Measurements from ENCODE around the gene C9orf72.

C9orf72 gene

DNA sequence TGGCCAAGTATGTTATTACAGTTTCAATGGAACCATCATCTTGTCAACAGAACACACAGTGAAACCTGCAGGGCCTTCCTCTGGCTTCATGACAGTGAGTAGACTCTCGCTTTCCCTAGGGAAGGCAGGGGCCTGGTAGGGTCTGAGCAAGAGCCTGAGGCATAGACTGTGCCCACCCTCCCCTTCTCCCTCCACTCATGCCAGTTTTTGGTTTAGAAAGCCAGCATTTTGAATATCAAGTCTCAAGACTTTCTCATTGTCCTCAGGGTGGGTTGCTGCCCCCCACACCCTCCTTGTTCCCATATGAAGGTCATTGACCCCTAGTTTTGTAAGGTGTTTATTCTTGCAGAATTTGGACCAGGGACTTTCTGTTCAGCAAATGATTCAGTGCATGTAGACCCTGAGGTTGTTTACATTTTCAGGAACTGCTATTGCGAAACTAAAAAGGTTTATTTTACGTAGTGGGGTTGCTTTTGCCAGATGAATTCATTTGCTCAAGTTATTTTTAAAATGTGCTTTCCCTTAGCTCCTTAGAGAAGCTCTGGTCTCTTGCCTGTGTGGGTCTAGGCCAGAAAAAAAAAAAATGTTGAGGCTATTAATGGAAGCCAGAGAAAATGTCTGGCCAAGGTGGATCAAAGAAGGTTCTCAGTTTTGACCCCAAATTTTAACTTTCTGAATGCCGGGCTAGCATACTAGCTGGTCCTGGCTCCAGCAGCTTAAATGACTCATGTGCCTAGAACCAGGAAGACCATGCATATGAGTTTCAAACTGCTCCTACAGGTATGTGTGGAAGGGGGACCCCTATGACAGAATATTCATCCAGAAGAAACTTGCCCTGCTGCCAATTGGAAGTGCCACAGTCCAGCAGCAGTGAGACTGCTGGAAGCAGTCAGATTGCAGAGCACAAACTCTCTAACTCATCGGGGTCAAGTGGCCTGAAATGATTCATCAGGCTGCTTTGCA lies 33.5 kb downstream of the C9orf72 start:
- peak; percentile 34 for DNase-seq (ENCODE audit: low read depth, low spot score)

DNA sequence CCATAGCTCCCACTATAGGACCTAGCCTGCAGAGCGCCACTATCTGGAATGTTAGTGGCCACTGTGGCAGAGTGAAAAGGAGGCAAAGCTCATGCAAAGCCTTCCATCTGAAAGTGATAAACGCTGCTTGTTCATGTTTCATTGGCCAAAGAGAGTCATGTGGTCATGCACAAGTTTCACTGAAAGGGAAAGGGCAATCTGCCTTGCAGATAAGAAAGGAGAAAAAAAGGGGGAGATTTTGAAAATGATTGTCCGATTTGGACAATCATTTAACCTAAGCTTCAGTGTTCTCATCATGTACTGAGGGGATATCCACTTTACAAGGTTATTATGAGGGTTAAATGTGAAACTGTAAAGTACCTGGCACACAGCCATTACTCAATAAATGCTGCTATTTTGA lies 34.6 kb downstream of the C9orf72 start:
- DNase-seq (ENCODE audit: low read depth, low spot score): no peak

DNA sequence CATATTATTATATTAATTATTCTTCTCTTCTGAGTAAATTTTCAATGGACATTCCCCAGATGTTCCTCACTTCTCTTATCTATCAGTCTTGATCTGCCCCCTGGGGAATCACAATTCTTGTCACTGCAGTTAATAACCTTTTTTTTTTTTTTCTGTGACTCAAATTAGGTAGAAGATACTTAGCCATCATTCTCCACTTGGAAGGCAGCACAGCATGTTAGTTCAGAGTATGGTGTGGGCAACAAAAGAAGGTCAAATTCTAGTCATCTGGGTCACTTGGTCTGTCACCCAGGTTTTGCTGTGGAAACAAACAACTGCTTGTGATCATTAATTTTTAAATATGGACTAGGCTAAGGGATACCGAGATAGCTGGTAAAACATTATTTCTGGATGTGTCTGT lies 35.5 kb downstream of the C9orf72 start:
- no peak for DNase-seq (ENCODE audit: low read depth, low spot score)

DNA sequence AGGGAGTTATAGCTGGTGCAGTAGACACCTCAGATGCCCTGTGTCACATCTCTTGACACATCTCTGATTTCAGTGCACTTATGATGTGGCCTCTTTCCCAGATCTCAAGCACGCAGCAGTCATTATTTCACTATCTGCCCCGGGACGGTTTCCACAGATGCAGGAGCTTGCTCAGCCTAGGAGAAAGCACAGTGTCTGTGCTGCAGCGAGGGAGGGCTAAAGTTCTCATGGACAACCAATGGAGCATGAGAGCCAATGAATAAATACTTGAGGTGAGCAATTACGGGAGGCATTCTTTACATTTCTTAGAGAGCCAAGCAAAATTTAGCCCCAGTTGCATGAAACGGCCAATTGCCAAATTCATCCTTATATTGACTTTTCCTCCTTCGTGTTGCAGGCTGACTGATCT lies 36.2 kb downstream of the C9orf72 start:
- DNase-seq (ENCODE audit: low read depth, low spot score): no peak

DNA sequence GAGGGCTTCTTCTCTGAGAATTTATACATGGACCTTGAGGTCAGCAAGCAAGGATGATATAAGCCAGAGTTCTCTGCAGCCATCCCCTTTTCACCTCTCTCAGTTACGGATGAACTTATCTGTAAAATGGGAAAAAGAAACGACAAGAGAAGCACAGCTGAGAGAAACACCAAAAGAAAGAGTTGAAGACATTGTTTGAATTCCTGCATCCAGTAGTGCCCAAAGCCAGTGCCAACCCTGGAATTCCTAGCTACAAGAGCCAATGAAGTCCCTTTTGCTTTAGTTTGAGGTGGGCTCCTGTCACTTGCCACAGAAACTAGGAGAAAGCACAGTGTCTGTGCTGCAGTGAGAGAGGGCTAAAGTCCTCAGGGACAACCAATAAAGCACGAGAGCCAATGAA lies 37.1 kb downstream of the C9orf72 start:
- no peak for DNase-seq (ENCODE audit: low read depth, low spot score)

DNA sequence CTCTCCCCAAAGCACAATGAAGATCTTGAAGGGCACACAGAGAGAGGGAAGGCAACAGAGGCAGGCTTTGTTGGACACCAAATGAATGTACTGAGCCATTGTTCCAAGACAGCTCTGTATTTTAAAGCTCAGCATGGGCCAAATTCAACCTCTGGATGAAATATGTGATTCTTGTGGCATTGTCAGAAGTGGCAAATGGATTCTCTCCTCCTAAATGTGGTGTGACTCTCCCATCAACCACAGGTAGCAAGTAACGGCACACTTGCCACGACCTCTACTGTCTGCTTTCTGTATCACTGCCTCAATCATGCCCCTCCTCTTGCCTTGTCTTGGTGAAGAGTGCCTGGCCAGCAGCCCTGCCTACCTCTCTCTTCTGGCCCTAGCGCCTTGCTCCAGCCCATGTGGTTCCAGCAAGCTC lies 37.6 kb downstream of the C9orf72 start:
- no peak for DNase-seq (ENCODE audit: low read depth, low spot score)

DNA sequence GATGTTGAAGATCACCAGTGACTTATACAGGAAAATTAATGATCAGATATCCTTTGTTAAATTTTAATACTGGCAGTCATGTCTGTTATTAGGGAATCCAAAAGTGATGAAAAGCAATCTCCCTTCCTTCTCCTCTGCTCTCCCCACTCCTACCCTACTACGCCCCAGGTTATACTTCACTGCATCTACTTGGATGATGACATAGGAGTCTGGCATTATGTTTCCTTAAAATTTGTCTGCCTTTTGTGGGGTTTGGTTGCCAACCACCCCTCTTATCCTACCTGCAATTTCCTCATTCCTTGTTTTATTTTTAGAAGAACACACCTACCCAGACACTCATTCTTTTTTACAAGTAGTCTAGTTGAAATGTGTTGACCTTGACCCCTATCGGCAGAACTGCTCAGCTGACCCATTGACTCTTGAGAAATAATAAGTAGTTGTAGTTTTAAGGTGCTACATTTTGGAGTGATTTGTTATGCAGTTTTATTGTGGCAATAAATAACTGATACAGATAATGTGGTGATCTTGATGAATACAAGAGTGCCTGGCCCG lies 38.5 kb downstream of the C9orf72 start:
- DNase-seq (ENCODE audit: low read depth, low spot score): no peak

DNA sequence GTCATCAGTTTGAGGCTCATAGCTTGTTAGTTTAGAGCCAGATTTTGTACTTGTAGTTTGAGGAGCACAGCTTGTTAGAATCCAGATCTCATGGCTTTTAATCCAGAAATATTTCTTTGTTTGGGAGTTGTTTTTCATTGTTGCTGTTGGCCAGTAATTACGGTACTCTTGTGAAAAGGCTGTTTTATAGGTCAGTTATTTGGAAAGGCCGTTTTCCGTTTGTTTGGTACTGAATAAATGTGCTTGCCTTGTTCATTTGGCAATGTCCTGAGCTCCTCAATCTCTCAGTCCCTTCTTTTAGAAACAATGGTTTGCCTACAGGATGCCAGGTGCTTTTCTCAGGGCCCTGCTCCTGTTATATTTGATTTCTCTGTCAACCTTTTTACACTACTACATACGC lies 39.1 kb downstream of the C9orf72 start:
- no peak for DNase-seq (ENCODE audit: low read depth, low spot score)

DNA sequence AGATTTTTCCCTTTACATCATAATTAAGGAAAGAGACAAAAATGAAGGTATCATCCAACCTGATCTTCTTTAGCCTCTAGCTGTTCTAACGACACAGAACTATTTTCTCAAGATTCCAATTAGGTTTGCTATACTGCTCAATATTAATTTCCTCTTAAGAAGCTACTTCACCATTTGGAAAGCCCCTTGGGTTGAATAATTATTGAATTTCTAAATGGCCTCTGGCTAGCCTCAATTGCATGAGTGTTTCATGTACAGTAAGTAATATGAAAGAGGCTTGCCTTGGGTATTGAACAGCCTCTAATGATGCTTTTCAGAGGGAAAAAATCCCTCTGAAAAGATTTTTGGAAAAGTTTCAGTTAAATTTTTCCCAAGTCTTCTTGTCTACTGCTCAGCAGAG lies 40.0 kb downstream of the C9orf72 start:
- no peak for DNase-seq (ENCODE audit: low read depth, low spot score)

DNA sequence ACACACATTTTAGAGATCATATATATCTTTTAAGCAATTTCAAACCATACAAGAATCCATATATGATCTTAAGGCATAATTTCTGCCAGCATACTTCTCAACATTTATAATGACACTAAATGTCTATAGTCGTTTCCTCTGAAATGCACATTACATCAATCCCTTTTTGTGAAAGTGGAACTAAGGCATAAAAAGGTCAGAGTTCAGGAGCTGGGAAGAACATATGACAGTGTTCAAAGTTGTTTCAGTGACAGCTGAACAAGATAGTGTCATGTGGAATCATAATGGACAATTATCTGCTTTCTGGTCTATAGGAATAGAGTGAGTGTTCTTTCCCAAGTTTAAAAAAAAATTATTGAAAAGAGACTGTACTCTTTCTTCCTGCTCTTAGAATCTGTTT lies 41.2 kb downstream of the C9orf72 start:
- DNase-seq (ENCODE audit: low read depth, low spot score): no peak

DNA sequence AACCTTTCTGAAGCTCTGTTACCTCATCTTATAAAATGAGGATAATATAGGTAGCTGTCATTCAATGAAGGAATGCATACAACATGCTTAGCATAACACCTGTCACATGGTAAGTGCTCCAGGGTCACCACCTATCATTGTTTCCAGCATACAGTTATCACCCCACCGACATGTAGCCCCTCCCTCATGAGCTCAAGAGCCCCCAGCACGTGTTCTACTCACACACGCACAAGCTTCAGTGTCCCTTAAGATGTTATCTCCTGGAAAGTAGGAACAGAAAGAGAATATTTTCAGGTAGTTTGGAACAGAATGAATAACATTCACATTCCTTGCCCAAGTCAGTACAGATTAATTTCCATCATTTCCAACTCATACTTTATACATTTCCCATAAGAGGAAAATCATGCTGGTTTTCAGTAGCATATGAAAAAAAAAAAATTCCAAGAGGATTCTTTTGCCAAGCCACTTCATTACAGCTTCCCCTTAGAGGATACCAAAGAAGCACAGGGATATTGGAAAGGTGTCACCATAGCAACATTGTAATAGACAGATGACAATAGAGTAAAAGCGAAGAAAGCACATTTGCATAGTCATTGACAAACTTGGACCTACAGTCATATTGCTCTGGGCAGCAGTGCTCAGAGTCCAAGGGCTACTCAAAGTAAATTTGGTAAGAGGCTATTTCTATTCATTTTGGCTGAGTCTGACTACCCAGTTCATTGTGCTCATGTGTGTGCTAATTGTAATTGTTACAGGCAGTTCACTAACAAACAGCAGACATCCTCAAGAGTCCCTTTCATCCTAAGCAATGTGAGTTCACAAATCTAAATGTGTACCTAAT lies 42.1 kb downstream of the C9orf72 start:
- no peak for DNase-seq (ENCODE audit: low read depth, low spot score)

DNA sequence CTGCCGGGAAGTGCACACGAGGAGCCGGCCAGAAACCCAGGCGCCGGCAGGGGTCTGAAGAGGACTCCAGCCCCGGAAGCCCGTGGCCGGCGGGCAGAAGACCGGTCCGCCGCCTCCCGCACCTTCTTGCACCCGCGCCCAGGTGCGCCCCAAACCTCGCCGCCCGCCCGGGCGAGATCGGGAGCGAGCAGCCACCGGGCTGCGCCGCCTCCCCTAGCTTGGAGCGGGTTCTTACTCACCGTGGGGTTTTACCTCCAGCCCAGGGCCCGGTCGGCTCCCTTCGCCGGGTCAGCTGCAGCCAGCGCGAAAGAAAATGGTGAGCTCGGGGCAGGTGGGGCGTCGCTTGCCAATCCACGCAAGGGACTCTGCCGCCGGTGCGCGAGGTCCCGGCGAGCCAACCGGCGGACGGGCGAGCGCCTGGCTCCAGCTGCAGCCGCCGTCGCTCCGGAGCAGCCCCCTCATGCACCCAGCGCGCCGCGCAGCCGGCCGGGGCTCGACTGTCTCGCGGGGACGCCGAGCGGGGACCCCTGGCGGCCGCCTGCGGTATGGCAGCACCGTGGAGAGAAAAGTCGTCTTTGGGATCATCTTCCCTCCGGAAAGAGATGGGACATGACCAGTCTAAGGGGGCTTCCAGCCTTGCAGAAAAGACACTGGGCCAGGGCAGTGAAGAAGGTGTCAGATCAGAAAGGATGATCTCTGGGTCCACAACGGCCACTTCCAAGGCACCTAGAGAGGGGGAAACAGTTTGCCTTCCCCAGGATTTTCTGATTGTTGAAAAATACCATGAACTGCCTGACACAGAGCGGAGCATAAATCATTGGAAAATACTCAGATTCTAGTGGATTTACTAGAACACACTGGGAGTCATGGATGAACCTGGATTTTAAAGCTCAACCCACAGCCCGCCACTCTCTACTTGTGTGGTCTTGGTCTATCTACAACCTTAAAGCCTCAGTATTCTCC lies 43.7 kb downstream of the C9orf72 start, which contains the start of gene MOB3B:
TSS of gene MOB3B (minus strand) at position 499 of the 963 bp plus-strand sequence. CDS start 74,264 bp downstream, outside the sequence.
- DNase-seq (ENCODE audit: low read depth, low spot score): peak; percentile 29

DNA sequence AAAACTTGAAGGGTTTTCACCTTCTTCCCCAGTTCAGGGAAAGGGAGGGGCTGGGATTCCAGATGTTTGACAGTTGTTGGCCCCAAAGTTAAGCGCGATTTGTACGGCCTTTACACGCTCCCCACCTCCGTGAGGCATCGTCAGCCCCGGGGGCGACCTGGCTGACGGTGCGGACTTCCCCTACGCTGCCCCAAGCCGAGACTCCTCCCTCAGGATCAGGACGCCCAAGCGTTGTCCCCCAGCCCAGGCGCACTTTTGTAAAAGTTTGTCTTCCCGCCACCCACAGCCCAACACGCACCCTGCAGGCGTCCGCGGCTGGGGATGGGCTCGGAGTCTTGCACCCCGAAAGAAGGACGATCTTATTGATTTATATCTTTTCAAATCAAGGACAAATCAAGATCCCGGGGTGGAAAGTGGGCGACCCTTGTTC lies 44.4 kb downstream of the C9orf72 start:
- no peak for DNase-seq (ENCODE audit: low read depth, low spot score)

DNA sequence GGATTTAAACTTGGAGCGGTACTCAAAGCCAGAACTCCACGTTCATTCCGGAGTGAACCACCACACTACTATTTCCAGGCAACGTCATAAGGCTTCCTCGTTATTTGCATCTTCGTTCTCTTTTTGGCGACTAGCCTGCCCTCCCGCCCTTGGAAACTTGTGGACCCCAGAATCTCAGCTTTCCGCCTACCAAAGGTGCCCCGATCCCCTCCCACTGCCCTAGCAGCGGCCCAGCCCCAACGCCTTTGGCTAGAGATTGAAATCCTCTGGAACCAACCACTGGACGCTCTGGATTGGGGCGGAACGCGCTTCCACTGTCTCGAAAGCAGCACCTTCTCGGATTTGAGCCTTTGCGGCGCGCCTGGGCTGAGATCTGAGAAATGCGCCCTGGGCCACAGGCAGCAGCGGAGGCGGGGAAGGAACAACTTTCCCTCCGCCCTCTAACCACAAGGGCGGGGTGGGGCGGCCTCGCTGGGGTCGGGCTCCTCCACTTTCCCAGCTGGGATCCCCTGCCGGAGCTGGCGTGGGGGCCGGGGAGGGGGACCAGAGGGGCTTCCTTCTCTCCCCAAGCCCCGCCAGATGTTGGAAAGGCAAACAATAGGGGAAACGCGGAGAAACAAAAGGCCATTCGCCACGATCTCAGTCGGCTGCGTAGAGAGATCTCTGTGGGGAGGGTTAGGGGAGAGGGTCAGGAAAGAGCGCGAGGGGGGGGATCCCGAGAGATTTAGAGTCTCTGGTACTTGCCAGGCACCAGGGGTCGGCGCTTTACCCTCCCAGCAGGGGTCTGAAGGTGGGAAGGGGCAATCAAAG lies 45.0 kb downstream of the C9orf72 start:
- no peak for DNase-seq (ENCODE audit: low read depth, low spot score)

DNA sequence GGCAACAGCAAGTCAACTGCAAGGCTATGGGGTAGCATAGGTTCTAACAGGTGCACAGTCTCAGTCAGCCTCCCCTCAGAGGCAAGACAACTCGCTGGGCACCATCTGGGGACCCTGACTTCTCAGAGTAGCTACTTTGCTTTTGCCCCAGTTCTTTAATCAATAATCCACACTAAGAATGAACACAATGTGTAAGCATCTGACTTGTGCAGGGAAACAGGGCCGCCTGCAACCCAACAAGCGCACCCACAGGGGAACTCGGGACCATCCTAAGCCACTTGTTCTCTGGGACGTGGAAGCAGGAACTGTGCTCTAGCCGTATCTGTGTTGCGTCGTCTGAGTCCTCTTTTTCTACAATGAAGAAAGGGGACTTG lies 45.6 kb downstream of the C9orf72 start:
- DNase-seq (ENCODE audit: low read depth, low spot score): no peak

DNA sequence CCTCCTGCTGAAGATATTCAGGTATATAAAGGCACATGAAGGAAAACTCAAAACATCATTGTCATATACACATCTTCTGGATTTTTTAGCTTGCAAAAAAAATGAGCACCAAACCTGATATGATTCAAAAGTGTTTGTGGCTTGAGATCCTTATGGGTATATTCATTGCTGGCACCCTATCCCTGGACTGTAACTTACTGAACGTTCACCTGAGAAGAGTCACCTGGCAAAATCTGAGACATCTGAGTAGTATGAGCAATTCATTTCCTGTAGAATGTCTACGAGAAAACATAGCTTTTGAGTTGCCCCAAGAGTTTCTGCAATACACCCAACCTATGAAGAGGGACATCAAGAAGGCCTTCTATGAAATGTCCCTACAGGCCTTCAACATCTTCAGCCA lies 49.0 kb downstream of the C9orf72 start, which contains the start of gene IFNK:
TSS of gene IFNK (plus strand) at position 55 of the 400 bp plus-strand sequence. CDS start at position 102, 47 bp downstream.
- no peak for DNase-seq (ENCODE audit: low read depth, low spot score)

DNA sequence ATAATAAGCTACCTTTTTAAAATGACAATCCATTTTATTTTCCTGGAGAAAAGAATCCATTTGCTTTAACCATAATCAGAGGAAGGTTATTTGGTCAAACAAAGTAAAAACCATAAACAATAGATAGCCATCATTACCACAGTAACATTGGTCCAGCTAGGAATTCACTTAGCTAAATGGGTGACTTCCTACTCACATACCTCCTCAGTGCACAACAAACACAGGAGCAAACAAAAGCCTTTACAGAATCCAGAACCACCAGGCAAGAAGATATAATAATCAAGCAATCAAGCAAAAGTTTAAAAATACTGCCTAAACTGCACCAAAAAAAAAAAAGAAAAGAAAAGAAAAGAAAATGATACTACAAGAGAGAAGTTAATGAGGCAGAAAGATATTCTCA lies 50.1 kb downstream of the C9orf72 start:
- no peak for DNase-seq (ENCODE audit: low read depth, low spot score)

DNA sequence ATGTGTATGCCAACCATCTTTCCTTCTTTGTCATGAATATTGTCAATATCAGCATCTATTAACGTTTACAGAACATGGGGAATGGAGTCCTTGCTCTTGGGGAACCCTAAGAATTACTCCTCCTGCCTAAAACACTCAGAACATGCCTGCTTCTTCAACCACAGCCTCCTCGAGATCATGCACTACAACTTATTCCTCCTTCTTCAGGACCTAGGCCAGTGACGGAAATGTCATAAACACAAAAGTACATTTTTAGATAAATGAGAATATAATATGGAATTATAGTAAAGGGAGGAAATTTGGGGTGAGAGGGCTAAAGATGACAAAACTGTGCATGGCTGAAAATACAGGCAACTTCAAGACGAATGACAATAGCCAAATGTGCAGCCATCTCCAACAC lies 52.3 kb downstream of the C9orf72 start:
- no peak for DNase-seq (ENCODE audit: low read depth, low spot score)

DNA sequence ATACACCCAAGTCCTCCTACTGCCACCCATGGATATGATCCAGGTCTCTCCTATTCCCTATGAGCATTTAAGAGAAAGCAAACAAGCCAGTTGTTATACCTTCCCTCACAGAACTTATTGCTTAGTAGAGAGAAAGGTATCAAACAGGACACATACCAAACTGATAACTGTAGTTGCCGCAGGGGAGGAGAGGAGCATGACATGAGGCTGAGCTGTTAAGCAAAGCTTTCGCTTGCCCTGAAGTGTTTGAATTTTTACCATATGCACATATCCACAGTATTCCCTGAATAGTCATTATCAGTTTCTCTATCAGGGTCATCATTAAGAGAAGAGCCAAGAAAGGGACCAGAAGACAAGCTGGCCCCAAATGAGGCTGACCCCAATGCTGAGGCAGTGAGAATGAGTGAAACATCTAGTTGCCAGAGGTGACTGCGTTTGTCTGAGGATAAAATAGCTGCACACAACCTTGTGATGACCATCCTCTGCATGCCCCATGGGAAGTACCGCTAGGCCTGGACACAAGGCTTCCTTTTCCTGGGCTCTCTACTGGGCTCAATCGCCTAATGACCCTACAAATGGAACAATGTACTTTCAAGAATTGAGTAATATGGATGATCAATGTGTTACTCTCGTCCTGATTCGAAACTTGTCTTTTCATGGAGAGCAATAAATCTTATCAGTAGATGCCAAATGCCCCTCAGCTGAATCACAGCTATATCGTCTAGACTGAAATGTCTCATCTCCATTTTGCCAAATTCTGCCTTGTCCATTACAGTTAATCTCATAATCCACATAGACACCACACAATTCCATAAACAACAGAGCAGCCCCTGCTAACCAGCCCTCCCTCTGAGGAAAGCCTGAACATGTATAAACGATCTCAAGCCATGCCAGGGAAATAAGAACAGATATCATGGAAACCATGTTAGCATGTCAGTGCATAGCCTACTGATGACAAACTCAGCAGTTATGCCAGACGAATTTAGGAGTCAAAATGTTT lies 53.5 kb downstream of the C9orf72 start:
- DNase-seq (ENCODE audit: low read depth, low spot score): no peak
